Epidermal melanocyte (primary cell): ENCODE data around the gene TMEFF2.

Experiments
- DNase-seq: peaks from one replicate; pipeline ENCODE4 v3.0.0; 2011; ENCODE audit warnings: low spot score; ENCODE audit not compliant: insufficient read length

Gene TMEFF2

DNA sequence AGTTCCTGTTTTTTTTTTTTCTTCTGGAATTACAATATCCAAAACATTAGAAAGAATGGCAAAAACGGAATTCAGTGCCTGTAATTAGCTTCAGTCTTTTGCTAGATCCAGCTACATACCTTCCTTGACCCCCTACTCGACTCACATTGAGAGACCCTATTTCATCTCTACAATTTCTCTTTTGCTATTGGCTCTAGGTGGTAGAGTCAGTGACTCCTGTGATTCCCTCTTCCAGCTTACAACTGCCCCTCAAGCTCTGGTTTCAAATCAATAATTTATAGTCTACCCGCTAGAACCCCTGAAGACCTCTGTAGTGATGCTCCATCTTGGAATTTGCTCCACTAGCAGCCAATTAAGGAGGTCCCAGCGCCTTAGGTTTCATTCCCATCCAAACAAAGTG lies 125.8 kb downstream of the TMEFF2 start:
- DNase-seq, result no peak

DNA sequence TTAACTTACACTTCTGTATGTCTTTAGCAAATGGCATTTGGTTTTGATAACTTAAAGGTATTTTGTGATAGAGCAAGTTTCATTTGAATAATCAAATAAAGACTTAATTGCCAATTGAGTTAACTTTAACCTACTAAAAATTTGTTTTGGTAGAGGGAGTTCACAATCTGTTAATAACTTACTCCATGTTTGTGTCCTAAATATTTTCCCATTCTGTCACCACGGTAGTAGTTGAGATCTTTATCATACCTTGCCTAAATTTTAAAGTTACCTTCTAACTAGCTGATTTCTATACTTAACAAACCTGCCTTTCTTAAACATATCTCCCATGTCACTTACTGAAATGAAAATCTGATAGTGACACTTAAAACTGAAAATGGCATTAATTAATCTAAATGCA lies 127.1 kb downstream of the TMEFF2 start:
- no peak for DNase-seq

DNA sequence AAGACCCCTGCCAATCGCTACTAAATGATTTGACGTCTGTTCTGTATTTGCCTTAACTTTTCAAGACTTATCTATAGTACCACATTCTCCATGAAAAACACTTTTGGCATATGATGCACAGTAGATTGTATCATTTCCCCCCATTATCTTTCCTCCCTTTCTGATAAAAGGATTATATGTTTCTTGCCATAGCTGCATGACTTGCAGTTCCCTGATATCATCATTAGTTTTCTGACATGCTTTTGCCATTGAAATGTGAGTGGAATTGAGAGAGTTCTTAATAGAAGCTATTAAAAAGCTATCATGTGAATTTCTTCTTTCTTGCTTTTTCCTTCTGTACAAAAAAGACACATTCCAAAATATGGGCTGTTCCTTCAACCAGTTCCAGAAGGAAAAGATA lies 130.3 kb downstream of the TMEFF2 start:
- DNase-seq, result no peak

DNA sequence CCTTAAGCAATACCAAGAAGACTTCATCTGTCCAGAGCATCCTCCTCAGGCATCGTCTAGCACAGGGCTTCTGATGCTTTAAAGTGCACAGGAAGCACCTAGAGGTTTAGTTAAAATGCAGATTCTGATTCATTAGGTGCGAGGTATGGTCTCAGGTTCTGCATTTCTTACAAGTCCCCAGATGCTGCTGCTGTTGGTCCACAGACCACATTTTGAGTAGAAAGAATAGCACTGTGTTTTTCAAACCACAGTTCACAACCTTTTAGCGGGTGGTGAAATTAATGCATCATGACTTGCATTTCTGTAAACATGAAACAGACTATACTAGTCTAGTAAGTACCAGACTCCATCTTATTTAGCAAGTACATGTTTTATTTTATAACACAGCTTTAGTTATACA lies 134.6 kb downstream of the TMEFF2 start:
- DNase-seq, result no peak

DNA sequence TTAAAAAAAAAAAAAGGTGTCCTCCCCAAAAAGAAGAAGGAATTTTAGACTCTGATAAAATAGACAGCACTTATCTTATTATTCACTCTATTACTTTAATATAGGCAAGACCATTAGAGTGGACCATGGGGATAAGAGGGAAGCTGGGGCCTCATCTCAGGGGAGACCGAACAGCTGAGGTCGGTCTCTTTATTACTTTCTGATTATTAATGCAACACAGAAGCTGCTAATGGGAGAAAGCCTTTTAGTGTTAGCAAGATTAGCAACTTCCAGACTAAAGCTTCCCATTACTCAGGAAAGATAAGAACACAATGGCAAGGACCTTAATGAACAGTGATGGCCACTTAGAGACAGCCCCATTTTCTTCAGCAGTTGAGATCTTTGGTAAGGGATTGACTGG lies 135.5 kb downstream of the TMEFF2 start:
- no peak for DNase-seq

DNA sequence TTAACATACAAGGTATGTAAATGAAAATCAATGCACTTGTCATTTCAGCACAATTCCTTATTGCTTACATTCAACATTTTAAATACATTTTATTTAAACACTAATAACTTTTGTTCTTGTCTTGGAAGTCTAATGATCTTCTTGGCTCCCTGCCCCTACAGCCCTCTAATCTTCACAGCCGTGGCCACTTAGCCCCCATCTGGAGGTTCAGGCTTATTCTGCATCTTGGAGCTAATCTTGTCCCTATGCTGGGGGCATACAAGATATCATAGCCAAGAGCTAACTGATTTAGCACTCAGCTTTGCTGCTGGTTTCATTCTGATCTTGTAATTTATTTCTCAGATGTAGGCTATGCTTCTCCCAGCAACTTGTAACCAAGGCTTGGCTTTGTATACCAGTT lies 140.8 kb downstream of the TMEFF2 start:
- no peak for DNase-seq

DNA sequence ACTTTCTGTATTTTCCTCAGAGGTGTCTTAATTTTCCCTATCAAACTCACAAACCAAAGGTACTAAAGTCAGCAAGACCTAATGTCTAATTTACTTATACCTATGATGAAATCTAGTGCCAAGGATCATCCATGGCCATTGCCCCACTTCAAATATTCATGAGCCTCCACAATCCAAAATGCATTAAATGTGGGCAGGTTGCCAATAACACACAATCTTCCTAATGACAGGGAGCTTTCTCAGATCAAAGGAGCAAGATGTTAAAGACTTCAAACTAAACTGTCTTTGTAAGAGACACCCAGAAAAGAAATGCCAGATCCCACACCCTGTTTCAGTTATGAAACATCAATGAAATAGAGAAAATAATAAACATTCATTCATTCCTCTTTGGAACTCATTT lies 143.2 kb downstream of the TMEFF2 start:
- DNase-seq, result no peak

DNA sequence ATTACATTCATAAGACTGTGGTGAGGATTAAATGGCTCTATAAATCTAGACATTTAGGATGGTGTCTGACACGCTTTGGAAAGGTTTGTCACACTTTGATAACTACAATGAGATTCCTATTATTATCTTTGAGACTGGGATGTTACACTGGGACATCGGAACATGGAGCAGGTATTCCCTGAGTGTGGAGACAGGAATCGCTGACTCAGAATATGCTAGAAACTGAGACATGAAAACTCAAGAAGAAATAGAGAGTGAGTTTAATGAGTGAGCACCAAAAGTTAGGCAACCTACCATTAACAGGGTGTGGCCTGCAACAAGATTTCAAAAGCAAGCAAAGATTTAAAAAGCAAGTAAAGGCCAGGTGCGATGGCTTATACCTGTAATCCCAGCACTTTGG lies 145.4 kb downstream of the TMEFF2 start:
- no peak for DNase-seq

DNA sequence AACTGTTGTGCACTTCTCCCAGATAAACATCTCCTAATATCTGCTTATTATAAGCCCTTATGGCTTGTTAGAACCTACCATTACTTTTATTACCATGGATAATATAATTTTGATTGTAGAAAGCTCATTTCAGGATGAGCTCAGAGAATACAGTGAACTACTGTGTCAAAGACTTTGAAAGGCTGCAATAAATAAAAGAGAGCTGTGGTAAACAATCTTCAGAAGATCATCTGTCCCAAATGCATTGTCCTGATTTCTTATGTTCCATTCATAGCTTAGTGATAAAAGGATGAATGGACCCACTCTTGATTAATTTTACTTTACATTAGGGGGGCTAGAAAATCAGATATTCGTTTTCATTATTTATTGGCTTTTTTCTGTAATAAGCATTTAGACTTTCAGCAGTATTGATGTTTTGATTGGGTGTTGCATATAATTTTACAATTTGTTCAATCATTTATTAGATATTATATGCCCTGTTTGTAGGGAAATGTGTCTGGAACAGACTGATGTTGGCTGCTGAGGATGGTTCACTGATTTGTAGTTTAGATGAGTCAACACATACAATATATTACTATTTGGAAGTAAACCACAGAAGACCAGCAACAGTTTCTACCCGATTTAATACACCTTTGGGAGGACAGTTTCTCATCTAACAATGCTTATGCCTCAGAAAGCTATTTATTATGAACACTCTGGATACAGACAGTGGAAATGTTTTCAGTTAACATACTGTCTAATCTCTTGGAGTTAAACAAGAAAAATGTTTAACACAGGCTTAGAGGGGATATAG lies 147.2 kb downstream of the TMEFF2 start:
- no peak for DNase-seq

DNA sequence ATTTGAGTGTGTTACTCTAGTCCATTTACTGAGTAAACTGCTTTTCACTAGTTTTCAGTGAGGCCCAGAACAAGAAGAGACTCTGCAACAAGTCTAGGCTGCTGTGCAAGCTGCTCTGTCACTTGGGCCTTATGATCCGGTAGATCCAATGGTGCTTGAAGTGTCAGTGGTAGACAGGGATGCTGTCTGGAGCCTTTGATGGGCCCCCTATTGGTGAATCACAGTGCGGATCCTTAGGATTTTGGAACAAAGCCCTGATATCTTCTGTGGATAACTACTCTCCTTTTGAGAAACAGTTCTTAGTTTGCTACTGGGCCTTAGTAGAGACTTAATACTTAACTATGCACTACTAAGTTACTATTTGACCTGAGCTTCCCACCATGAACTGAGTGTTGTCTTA lies 150.2 kb downstream of the TMEFF2 start:
- DNase-seq, result no peak

DNA sequence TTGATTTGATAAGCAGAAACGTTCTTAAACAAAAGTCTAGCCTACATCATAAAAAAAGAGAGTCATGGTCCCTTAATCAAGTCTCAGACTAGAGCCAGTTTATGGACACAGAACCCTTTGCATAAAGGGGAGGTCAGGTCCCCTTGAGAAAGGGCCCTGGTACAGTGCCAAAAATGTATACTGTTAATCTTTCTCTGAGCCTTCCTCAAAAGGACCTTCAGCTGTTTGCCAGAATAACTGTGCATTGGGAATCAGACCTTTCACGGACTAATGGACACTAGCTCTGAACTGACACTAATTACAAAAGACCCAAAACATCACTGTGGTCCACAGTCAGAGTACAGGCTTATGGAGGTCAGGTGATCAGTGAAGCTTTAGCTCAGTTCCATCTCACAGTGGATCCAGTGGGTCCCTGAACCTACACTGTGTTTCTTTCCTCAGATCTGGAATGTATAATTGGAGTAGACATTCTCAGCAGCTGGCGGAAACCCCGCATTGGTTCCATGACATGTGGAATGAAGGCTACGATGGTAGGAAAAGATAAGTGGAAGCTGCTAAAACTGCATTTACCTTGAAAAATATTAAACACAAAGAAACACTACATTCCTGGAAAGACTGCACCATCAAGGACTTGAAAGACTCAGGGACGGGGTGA lies 151.4 kb downstream of the TMEFF2 start:
- DNase-seq, result no peak

DNA sequence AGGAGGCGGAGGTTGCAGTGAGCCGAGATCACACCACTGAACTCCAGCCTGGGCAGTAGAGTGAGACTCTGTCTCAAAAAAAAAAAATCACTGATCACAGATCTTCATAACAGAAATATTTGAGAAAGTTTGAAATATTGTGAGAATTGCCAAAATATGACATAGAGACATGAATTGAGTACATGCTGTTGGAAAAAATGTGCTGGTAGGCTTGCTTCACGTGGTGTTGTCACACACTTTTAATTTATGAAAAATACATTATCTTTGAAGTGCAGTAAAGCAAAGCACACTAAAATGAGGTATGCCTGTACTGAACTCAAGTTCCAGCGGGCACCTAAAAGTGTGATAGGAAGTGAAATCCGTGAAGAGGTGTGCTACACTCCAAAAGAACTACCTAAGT lies 152.6 kb downstream of the TMEFF2 start:
- no peak for DNase-seq

DNA sequence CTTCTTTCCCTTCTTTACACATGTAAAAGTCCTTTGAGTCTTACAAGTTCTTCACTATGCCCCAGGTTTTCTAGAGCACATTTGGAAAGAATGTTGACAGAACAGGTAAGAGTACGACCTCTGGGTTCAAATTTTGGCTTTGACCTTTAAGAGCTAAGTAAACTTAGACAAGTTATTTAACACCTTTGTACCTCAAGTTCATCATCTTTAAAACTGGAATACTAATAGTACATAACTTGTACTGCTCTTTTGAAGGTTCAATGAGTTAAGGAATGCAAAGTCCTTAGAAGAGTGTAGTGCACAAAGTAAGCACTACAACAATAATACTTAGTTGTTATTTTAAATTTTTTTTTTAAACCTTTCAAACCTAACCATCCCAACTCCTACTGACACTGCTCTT lies 156.6 kb downstream of the TMEFF2 start:
- no peak for DNase-seq

DNA sequence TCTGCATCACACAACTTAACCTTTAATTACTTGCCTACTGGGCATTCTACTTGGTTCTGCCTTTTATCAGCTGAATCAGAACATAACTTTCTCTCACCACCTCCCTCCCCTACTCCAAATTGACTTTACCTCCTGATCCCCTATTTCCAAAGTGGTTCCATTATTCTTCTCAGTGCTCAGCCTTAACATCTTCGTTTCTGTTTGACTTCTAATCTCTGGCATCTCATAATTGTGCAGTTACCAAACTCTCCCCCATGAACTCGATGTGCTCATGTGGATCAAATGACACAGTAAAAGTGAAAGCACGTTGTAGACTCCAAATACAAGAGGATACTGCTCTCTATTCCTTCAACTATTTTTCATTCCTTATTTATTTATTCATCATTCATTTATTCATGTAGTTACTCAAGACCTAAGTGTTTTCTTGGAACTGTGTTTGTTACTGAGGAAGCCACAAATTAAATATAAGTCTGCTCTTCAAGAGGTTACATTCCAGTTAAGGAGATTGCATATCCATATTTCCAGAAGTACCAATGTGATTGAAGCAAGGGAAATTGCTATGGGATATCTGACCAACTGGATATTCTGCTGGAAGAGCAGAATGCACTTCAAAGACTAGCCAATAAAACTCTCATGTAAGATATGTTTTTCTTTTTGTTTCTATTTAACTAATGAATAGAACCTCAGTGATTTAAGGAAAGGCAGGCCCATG lies 158.8 kb downstream of the TMEFF2 start:
- no peak for DNase-seq

DNA sequence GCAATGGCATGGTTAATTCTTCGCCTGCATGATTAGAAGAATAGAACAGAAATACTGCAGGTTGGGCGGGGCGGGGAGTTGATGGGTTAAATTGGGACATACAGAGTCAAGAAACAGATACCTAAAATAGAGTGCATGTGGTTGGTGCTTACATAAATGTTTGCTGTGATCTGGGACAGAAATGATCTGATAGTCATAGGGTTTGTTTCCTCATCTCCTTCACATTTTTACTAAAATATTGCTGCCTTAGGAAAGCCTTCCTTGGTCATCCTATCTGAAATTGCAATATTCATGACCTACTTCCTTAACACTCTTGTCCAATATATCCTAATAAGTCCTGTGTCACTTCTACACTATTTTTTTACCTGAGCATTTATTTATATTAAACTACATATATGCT lies 163.9 kb downstream of the TMEFF2 start:
- no peak for DNase-seq

DNA sequence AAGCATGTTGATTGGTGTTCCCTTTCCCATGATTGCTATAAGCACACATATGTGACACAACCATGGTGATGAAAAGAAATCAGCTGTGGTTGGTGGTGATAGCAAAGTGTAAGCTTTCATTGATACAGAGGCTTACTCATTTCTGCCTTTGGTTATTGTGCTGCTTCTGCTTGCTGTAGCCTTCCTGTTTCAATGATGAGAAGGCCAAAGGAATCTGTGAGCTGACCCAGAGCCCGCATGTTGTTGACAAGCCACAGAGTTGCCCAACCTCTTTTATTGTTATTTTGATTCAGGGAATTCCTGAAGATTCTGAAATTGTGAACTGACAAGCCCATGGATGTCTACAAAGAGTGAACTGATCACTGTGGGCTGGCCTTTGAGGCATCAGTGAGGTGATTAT lies 164.4 kb downstream of the TMEFF2 start:
- no peak for DNase-seq

DNA sequence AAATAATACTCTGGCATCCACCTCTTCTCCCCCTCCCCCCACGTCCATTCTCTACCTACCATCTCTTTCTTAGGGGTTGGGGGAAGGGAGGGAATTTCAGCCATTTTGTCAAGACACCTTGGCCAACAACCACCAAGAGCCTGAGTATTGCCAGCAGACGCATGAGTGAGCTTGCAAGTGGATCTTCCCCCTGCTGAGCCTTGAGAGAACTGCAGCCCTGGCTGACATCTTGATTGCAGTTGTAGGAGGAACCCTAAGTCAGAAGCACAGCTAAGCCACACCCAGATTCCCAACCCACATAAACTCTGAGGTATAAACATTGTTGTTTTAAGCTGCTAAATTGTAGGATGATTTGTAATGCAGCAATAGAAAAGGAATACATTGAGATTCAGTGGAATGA lies 165.6 kb downstream of the TMEFF2 start:
- DNase-seq, result no peak

DNA sequence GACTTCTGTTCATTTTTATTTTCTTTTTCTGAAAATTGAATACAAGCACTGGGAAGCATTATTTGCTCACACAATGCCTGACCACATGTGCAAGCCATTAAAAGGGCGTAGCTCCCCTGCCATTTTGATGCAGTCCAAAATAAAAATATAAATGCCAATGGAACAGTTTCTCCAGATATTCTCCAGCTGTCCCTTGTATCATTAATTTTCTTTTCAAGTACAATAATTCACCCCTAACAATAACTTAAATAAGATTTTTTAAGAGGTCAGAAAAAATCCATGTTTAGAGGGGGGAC lies 168.0 kb downstream of the TMEFF2 start:
- no peak for DNase-seq

DNA sequence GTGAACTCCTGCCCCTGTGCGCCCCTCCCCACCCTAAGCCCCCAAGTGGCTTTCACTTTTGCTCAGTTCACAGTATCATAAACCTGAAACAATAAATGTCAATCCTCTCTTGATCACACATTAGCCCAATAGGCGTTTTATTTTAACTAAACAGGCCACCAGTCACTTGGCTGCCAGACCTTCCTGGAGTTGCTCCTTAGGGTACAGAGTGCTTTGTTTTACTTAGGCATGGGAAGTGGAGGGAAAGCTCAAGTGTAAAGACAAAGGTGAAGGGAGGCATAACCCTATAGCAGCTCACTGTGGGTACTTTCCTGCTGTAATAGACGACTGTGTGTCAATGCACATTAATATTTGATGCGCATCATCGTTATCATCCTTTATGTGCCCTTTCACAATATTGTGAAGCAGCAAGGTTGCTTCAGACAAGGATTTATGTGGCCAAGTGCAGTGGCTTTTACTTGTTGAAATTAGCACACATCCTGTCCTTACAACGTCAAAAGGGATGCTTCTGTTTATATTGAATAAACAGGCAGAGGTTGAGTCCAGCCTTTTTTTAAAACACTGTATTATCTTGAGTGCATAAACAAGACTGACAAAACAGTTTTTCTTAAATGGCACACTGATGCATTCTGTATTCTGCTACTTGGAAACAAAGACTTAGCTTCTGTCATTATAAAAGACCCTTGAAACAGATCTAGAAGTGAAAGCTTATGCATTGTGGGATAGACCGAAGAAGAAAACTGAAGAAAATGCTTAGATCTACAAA lies 168.5 kb downstream of the TMEFF2 start:
- no peak for DNase-seq

DNA sequence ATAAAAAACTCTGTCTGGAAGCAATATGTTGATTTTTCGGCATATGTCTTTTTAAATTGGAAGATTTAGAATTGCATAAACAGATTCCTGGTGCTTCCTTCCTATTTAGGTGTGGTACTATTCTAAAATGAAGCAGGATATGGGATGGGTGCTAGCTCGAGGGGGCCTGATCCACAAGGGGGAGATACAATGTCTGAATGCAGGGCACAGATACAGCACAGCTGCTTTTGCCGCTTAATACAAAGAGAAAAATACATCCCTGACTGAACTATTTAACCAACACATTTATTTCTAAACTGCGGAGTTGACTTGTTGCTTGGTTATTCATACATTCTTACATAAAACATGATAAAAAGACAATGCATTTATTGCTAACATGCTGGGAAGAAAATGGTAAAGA lies 169.1 kb downstream of the TMEFF2 start:
- DNase-seq, result no peak

DNA sequence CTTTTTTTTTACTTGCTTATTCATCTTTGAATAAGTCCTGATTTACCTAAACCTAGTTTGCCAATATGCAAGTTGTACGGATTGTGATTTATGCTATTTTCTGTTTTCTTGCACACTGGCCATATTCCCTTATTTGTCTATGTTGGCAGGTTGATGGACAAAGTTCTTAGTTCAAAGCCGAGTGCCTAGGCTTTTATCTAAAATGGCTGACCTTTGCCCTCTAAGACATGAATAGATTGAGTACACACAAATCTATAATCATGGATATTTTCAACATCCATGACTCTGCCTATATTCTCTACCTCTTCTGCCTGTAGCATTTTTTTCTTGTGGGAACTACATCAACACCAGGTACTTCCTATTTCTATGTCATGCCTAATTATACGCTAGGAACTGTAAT lies 171.7 kb downstream of the TMEFF2 start:
- DNase-seq, result no peak

DNA sequence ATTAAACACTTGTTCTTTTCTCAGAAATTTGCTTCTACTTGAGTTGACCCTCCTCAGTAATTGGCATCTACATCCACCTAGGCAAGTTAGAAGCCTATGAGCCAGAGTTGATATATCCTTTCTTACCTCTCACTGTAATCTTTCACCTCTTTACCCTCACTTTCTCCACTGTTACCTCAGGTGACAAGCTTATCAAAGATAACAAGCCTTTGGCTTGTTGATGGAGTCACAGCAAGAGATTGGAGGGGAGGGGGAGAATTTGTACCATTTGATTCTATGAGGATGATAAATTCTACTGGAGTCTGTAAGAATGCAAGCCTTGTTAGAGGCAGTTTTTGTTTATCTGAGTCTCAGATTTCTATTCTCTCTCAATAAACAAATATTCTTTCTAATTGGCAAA lies 176.9 kb downstream of the TMEFF2 start:
- DNase-seq, result no peak
